ENCODE results near the gene RIPOR2. TPM values are rescaled to one million over a fixed set of nuclear protein-coding genes. Genes with fewer than 3 reads are reported as not detected.

Gene RIPOR2
- total RNA-seq, 1 experiment from 2014 or later: 0.47 TPM

GRCh38 chr6:24849713-24850112, 86.0 kb downstream of the RIPOR2 start:
- no peak overlapping the region for H3K27ac Mint-ChIP-seq (ENCODE audit: unreplicated experiment)
- no peaks in the 10 kb centered on the region for H3K4me1 Mint-ChIP-seq (ENCODE audit: low read depth, unreplicated experiment)
- no peak for DNase-seq
- H3K36me3 Mint-ChIP-seq (ENCODE audit: insufficient read depth, unreplicated experiment): no peaks in the 10 kb centered on the region
- H3K27me3 Mint-ChIP-seq (ENCODE audit: unreplicated experiment): no peaks in the 10 kb centered on the region
- H3K4me3 Mint-ChIP-seq (ENCODE audit: low read depth, unreplicated experiment): no peak overlapping the region
- TF ChIP-seq CTCF (IDR thresholded peaks at IDR 0.05; ENCODE audit: unreplicated experiment): no peak
- no peaks in the 10 kb centered on the region for H3K9me3 Mint-ChIP-seq (ENCODE audit: low read depth, unreplicated experiment)
- CTCF ChIA-PET: interaction anchor here (0.7 to 1.2 kb wide), 3 partner anchors 131 to 146 kb away, joined by 3 to 4 read pairs (median 3); no protein-coding TSS in a partner anchor
- intact Hi-C loops (cut with micrococcal nuclease; ENCODE audit: unreplicated experiment): loop anchor here (10.0 kb wide), 1 partner anchor 325 kb away; no protein-coding TSS in a partner anchor
- BruUV-seq (replicated peaks): no TSS peak

DNA sequence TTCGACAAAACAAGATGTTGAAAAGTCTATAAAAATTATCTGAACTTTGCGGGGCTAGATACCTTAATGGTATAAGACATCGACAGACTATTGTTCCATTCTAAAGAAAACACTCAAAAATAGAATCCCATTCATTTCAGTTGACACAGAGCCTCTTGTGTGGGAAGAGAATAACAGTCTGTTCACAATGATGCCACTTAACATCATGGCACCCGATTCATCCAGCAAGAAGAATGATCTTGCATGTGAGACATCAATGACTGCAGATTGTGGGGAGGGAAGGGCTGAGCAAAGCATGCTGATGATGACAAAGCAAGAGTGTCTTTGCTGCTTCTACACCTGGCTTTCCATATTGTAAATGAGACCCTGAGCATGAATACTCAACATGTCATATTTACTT, 87.3 kb downstream of the RIPOR2 start:
- CTCF ChIA-PET: interaction anchor here (1.5 kb wide), 1 partner anchor 170 kb away, joined by 3 read pairs; no protein-coding TSS in a partner anchor
- Mint-ChIP-seq H3K36me3 (ENCODE audit: insufficient read depth, unreplicated experiment) (no peaks in the 10 kb centered on the region), H3K9me3 (ENCODE audit: low read depth, unreplicated experiment) (no peaks in the 10 kb centered on the region), H3K27ac (ENCODE audit: unreplicated experiment) (no peak overlapping the region), H3K27me3 (ENCODE audit: unreplicated experiment) (no peaks in the 10 kb centered on the region), H3K4me1 (ENCODE audit: low read depth, unreplicated experiment) (no peaks in the 10 kb centered on the region), H3K4me3 (ENCODE audit: low read depth, unreplicated experiment) (no peak overlapping the region)
- no TSS peak for BruUV-seq (replicated peaks)
- intact Hi-C loops (cut with micrococcal nuclease; ENCODE audit: unreplicated experiment): no loop called here
- TF ChIP-seq CTCF (IDR thresholded peaks at IDR 0.05; ENCODE audit: unreplicated experiment): no peak
- DNase-seq: no peak

DNA sequence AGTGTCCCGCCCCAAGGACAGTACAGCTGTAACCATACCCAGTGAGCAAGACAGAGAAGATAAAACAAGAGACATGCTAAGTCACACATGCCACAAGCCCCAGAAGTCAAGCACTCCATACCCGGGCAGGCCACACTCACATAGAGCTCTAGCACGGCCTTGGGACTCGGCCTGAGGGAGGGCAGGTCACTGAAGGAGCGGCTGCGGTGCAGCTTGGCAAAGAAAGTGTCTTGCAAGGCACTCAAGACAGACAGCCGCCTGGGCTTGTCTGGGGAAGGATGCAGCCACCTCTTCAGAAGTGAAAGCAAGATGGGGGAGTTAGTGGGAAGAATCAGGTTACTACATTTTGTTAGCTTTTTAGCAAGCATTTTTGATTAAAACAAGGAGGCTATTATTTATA, 88.4 kb downstream of the RIPOR2 start:
- intact Hi-C loops (cut with micrococcal nuclease; ENCODE audit: unreplicated experiment): no loop called here
- no peaks in the 10 kb centered on the region for H3K36me3 Mint-ChIP-seq (ENCODE audit: insufficient read depth, unreplicated experiment)
- no peaks in the 10 kb centered on the region for H3K4me1 Mint-ChIP-seq (ENCODE audit: low read depth, unreplicated experiment)
- CTCF ChIA-PET: interaction anchor here (0.6 to 2.1 kb wide), 3 partner anchors 9 to 154 kb away, joined by 3 to 8 read pairs (median 4); no protein-coding TSS in a partner anchor
- H3K4me3 Mint-ChIP-seq (ENCODE audit: low read depth, unreplicated experiment): no peak overlapping the region
- no peak overlapping the region for H3K27ac Mint-ChIP-seq (ENCODE audit: unreplicated experiment)
- no peak for TF ChIP-seq CTCF (IDR thresholded peaks at IDR 0.05; ENCODE audit: unreplicated experiment)
- DNase-seq: no peak
- BruUV-seq (replicated peaks): no TSS peak
- H3K27me3 Mint-ChIP-seq (ENCODE audit: unreplicated experiment): peaks cover 7% of the 10 kb centered on the region
- no peaks in the 10 kb centered on the region for H3K9me3 Mint-ChIP-seq (ENCODE audit: low read depth, unreplicated experiment)

DNA sequence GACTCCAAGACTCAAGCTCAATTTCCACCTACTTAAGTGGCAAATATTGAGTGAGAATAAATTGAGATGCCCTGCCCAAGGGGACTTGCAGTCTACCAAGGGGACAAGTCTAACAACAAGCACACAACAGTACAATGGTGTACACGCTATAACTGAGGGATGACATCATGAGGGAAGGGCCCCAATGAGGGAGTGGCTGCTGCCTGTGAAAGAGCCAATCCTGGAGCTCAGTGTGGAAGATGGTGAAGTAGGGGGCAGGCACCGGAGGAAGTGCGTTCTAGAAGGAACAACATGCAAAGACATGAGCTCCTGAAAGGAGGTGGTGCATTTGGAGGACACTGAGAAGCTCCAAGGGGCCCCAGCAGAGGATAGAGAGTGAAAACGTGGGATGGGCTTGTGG, 90.2 kb downstream of the RIPOR2 start:
- Mint-ChIP-seq H3K9me3 (ENCODE audit: low read depth, unreplicated experiment) (no peaks in the 10 kb centered on the region), H3K4me3 (ENCODE audit: low read depth, unreplicated experiment) (no peak overlapping the region), H3K4me1 (ENCODE audit: low read depth, unreplicated experiment) (no peaks in the 10 kb centered on the region), H3K27me3 (ENCODE audit: unreplicated experiment) (peaks cover 26% of the 10 kb centered on the region), H3K27ac (ENCODE audit: unreplicated experiment) (no peak overlapping the region), H3K36me3 (ENCODE audit: insufficient read depth, unreplicated experiment) (no peaks in the 10 kb centered on the region)
- no TSS peak for BruUV-seq (replicated peaks)
- intact Hi-C loops (cut with micrococcal nuclease; ENCODE audit: unreplicated experiment): no loop called here
- CTCF ChIA-PET: interaction anchor here (1.0 to 2.1 kb wide), 2 partner anchors 10 to 176 kb away, joined by 3 to 8 read pairs; no protein-coding TSS in a partner anchor
- TF ChIP-seq CTCF (IDR thresholded peaks at IDR 0.05; ENCODE audit: unreplicated experiment): no peak
- no peak for DNase-seq
